Gastroesophageal sphincter (tissue), 3 donors: ENCODE measurements around the gene TDRD9.

Experiments
- CTCF ChIP-seq, 4 experiments: fragments of 200-600 bp in 2 of 4; fragments of 450-650 bp in 2 of 4; sonication (generic) in 1 of 4; IDR thresholded peaks; one replicate each; pipeline ENCODE4 v1.5.1; 2017 to 2019; ENCODE audit warnings: antibody characterized with exemption in 4 of 4, mild to moderate bottlenecking in 2 of 4, moderate library complexity in 2 of 4
- POLR2A ChIP-seq, 2 donors: fragments of 450-650 bp; IDR thresholded peaks; one replicate each; pipeline ENCODE4 v1.6.1; 2017; ENCODE audit warnings: antibody characterized with exemption in 2 of 2, mild to moderate bottlenecking in 2 of 2, moderate library complexity in 1 of 2
- POLR2AphosphoS5 ChIP-seq: sonication (generic); formaldehyde crosslinking; IDR thresholded peaks from one replicate; pipeline ENCODE4 v1.6.1; 2017; ENCODE audit warnings: antibody characterized with exemption

GRCh38 chr14:104072586-104072985, 144.3 kb downstream of the TDRD9 start:
- TF ChIP-seq POLR2AphosphoS5: no peak
- TF ChIP-seq CTCF (IDR thresholded peaks at IDR 0.05): no peak
- no peak for TF ChIP-seq POLR2A (IDR thresholded peaks at IDR 0.05)
